ENCODE results near the gene TIGD4.

Gene TIGD4

DNA sequence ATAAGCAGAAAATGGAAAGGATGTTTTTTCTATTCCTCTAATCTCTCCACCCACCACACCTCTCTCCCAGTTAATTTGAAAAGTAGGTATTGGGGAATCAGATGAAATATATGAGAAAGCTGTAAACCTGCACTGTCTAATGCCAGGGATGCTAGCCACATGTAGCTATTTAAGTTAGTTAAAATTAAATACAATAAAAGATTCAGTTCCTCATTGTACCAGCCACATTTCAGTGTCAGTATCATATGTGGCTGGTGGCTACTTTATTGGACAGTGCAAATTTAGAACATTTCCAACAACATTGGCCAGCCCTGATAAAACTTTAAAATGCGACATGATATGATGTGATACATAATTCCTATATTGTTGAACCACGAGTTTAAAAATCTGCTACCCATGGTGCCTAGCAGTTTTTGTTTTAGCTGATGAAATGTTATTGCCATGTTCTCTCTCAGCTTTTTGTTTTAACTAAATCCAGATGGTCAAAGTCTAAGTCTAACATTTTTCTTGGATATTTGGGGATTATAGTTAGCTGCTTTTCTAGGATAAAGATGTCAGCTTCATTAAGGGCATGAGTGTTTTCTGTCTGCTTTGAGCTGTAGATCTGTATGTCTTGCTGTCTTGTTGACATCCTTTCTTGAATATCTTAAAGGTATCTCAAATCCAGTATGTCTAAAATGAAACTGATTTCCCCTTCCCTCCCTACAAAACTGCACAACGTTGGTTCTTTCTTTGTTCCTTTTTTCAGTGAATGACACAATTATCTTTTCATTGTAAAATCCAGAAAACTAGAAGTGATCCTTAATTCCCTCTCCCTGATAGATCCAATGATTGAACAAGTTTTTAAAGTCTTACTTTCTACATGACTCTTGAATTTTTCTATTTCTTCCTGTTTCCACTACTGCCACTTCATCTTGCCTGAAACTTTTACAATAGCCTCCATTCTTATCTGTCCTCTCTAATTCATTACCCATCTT lies 6.4 kb upstream of the TIGD4 start:
- peaks cover 37% of the 10 kb centered on the region for H3K4me1 ChIP-seq (ENCODE audit: insufficient read depth, low read length)
- no peak overlapping the region for H3K4me3 ChIP-seq (ENCODE audit: low read depth in 1 of 2, low read length in 2 of 2)
- H2AFZ ChIP-seq (ENCODE audit: low read depth, low read length) = no peak overlapping the region
- no peaks in the 10 kb centered on the region for H3K27me3 ChIP-seq (ENCODE audit: insufficient read depth, low read length, poor library complexity)
- H3K27ac ChIP-seq (ENCODE audit: low read length) = no peak overlapping the region
- H3K9me3 ChIP-seq (ENCODE audit: insufficient read depth, low read length, severe bottlenecking) = no peaks in the 10 kb centered on the region
- H3K79me2 ChIP-seq (ENCODE audit: insufficient read depth, low read length) = peaks cover 11% of the 10 kb centered on the region
- no peak for DNase-seq
- H3K9ac ChIP-seq (ENCODE audit: low read depth, low read length) = no peak overlapping the region
- no peaks in the 10 kb centered on the region for H4K20me1 ChIP-seq (ENCODE audit: insufficient read depth, low read length)
- H3K4me2 ChIP-seq (ENCODE audit: insufficient read depth, low read length) = peak overlapping the region; percentile 25; the same call in 1 of the 2 replicates
- TF ChIP-seq, protein P1, sequence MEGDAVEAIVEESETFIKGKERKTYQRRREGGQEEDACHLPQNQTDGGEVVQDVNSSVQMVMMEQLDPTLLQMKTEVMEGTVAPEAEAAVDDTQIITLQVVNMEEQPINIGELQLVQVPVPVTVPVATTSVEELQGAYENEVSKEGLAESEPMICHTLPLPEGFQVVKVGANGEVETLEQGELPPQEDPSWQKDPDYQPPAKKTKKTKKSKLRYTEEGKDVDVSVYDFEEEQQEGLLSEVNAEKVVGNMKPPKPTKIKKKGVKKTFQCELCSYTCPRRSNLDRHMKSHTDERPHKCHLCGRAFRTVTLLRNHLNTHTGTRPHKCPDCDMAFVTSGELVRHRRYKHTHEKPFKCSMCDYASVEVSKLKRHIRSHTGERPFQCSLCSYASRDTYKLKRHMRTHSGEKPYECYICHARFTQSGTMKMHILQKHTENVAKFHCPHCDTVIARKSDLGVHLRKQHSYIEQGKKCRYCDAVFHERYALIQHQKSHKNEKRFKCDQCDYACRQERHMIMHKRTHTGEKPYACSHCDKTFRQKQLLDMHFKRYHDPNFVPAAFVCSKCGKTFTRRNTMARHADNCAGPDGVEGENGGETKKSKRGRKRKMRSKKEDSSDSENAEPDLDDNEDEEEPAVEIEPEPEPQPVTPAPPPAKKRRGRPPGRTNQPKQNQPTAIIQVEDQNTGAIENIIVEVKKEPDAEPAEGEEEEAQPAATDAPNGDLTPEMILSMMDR (IDR thresholded peaks at IDR 0.05; ENCODE audit: borderline replicate concordance, extremely low read depth, low read length, poor library complexity, severe bottlenecking) = no peak
- no peak for TF ChIP-seq EZH2 (IDR thresholded peaks at IDR 0.05; ENCODE audit: borderline replicate concordance, low read depth, low read length, severe bottlenecking)
- no peak for ATAC-seq (ENCODE audit: insufficient read depth, low read depth)
- no peaks in the 10 kb centered on the region for H3K36me3 ChIP-seq (ENCODE audit: insufficient read depth, low read length)

DNA sequence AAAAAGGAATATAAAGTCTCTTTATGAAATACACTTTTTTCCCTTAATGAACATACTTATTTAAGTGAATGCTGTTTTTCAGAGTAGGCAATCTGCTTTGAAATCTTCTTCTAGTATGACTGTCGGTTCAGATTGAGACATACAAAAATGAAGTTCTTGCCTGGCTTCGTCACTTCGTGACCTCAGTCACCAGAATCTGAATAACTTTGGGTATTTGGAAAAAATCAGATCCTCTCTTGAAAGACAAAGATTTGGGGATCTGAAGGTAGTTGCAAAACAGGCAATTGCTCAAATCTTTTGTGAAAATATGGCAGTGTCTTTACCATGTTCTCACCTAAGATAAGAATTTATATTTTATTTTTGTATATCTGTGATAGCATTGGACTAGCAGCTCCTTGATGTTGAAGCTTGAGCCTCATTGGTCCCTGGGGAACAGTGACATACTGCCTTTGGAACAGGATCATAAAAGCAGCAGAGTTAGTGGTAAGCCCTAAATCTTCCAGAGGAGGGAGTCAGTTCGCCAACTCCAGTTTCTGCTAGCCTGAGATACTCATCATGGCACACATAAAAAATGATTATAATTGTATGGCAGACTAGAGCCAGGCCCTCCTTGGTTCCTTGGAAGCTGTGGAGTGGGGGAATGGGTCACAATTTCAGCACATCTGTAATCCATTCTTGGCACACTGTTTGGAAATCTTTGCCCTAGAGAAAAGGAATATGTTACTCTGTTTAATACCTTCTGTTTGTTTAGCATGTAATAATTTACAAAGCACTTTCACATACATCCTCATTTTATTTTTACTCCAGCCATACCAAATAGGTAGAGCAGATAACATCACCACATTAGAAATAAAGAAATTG lies 5.2 kb upstream of the TIGD4 start:
- Histone ChIP-seq H4K20me1 (ENCODE audit: insufficient read depth, low read length) (no peaks in the 10 kb centered on the region), H3K36me3 (ENCODE audit: insufficient read depth, low read length) (no peaks in the 10 kb centered on the region), H3K9me3 (ENCODE audit: insufficient read depth, low read length, severe bottlenecking) (no peaks in the 10 kb centered on the region), H2AFZ (ENCODE audit: low read depth, low read length) (no peak overlapping the region), H3K4me1 (ENCODE audit: insufficient read depth, low read length) (peaks cover 49% of the 10 kb centered on the region), H3K4me2 (ENCODE audit: insufficient read depth, low read length) (no peak overlapping the region), H3K79me2 (ENCODE audit: insufficient read depth, low read length) (peaks cover 18% of the 10 kb centered on the region), H3K27ac (ENCODE audit: low read length) (no peak overlapping the region), H3K9ac (ENCODE audit: low read depth, low read length) (no peak overlapping the region), H3K4me3 (ENCODE audit: low read depth in 1 of 2, low read length in 2 of 2) (no peak overlapping the region), H3K27me3 (ENCODE audit: insufficient read depth, low read length, poor library complexity) (no peaks in the 10 kb centered on the region)
- no peak for DNase-seq
- ATAC-seq (ENCODE audit: insufficient read depth, low read depth) = no peak
- TF ChIP-seq EZH2 (IDR thresholded peaks at IDR 0.05; ENCODE audit: borderline replicate concordance, low read depth, low read length, severe bottlenecking) = no peak
- TF ChIP-seq, protein P1 (IDR thresholded peaks at IDR 0.05; ENCODE audit: borderline replicate concordance, extremely low read depth, low read length, poor library complexity, severe bottlenecking) = peak; percentile 34

DNA sequence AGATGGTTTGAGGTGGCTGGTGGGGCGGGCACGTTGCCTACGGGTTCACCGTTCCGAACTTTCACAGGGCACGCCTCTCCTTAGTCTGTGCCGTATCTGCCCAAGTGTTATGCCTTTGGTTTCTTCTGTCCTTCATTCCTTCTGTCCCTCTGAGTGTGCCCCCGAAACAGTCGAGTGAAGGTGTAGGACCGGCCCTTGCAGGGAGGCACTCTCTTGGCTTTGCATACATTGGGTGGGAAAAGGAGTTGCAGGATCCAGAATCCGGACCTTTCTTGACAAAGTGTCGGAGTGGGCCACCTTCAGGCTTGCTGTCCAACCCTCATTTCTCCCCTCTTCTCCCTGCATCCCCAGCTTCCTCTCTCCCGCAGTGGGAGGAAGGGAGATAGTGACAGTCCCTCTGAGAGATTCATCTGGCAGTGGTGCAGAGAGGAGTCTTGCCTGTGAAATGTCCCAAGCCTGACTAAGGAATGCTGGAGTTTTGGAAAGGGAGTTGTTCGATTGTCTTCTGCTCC lies 793 bp upstream of the TIGD4 start:
- Histone ChIP-seq H3K36me3 (ENCODE audit: insufficient read depth, low read length) (no peaks in the 10 kb centered on the region), H3K9ac (ENCODE audit: low read depth, low read length) (peak overlapping the region; percentile 62), H3K79me2 (ENCODE audit: insufficient read depth, low read length) (peaks cover 18% of the 10 kb centered on the region), H4K20me1 (ENCODE audit: insufficient read depth, low read length) (no peaks in the 10 kb centered on the region), H3K4me1 (ENCODE audit: insufficient read depth, low read length) (peaks cover 48% of the 10 kb centered on the region), H3K27me3 (ENCODE audit: insufficient read depth, low read length, poor library complexity) (peaks cover 25% of the 10 kb centered on the region), H2AFZ (ENCODE audit: low read depth, low read length) (peak overlapping the region; percentile 76), H3K4me3 (ENCODE audit: low read depth in 1 of 2, low read length in 2 of 2) (peak overlapping the region; percentile 62 to 82), H3K4me2 (ENCODE audit: insufficient read depth, low read length) (peak overlapping the region; percentile 80), H3K9me3 (ENCODE audit: insufficient read depth, low read length, severe bottlenecking) (no peaks in the 10 kb centered on the region), H3K27ac (ENCODE audit: low read length) (peak overlapping the region; percentile 68)
- TF ChIP-seq EZH2 (IDR thresholded peaks at IDR 0.05; ENCODE audit: borderline replicate concordance, low read depth, low read length, severe bottlenecking) = no peak
- TF ChIP-seq, protein P1 (IDR thresholded peaks at IDR 0.05; ENCODE audit: borderline replicate concordance, extremely low read depth, low read length, poor library complexity, severe bottlenecking) = no peak
- ATAC-seq (ENCODE audit: insufficient read depth, low read depth) = no peak; the same call in 2 of the 3 replicates
- no peak for DNase-seq
